Muscle layer of colon (tissue), 2 donors: ENCODE data around the gene C8A.

Experiments used
- H3K27ac ChIP-seq: one replicate; pipeline ENCODE4 v1.7.0; 2013; ENCODE audit warnings: low read depth, mild to moderate bottlenecking, low read length, moderate library complexity
- H3K27me3 ChIP-seq, 2 donors: one replicate each; pipeline ENCODE4 v1.7.0; 2013; ENCODE audit warnings: low read length in 2 of 2, mild to moderate bottlenecking in 2 of 2; ENCODE audit not compliant: insufficient read depth in 2 of 2, control insufficient read depth in 1 of 2
- H3K36me3 ChIP-seq: one replicate; pipeline ENCODE4 v1.7.0; 2013; ENCODE audit warnings: mild to moderate bottlenecking, low read length; ENCODE audit not compliant: insufficient read depth
- H3K4me1 ChIP-seq: one replicate; pipeline ENCODE4 v1.7.0; 2013; ENCODE audit warnings: mild to moderate bottlenecking, low read length; ENCODE audit not compliant: insufficient read depth
- H3K4me3 ChIP-seq, 2 donors: one replicate each; pipeline ENCODE4 v1.7.0; 2013; ENCODE audit warnings: low read length in 2 of 2, low read depth in 1 of 2, mild to moderate bottlenecking in 1 of 2, moderate library complexity in 1 of 2
- H3K9ac ChIP-seq: one replicate; pipeline ENCODE4 v1.7.0; 2013; ENCODE audit warnings: low read length
- H3K9me3 ChIP-seq: one replicate; pipeline ENCODE4 v1.7.0; 2013; ENCODE audit warnings: mild to moderate bottlenecking, low read length
- donor health status: abdominal sarcoma.
- donor health status: Adenocarcinoma of cecum.

Gene C8A

GRCh38 chr1:56954664-56955063 is 100.1 kb downstream of the C8A start:
- H3K9ac ChIP-seq, result no peak overlapping the region
- H3K4me1 ChIP-seq, result peaks cover 4% of the 10 kb centered on the region
- no peaks in the 10 kb centered on the region for H3K36me3 ChIP-seq
- no peak overlapping the region for H3K4me3 ChIP-seq
- H3K9me3 ChIP-seq, result no peaks in the 10 kb centered on the region
- no peaks in the 10 kb centered on the region for H3K27me3 ChIP-seq
- H3K27ac ChIP-seq, result no peak overlapping the region

GRCh38 chr1:56957931-56958330 is 103.3 kb downstream of the C8A start:
- peaks cover 4% of the 10 kb centered on the region for H3K4me1 ChIP-seq
- H3K9me3 ChIP-seq, result no peaks in the 10 kb centered on the region
- no peaks in the 10 kb centered on the region for H3K36me3 ChIP-seq
- H3K9ac ChIP-seq, result no peak overlapping the region
- no peaks in the 10 kb centered on the region for H3K27me3 ChIP-seq
- no peak overlapping the region for H3K4me3 ChIP-seq
- no peak overlapping the region for H3K27ac ChIP-seq

GRCh38 chr1:56958526-56958925 is 103.9 kb downstream of the C8A start:
- Histone ChIP-seq H3K27ac (no peak overlapping the region), H3K36me3 (no peaks in the 10 kb centered on the region), H3K4me3 (no peak overlapping the region), H3K9me3 (no peaks in the 10 kb centered on the region), H3K27me3 (no peaks in the 10 kb centered on the region), H3K4me1 (peaks cover 4% of the 10 kb centered on the region), H3K9ac (no peak overlapping the region)

- no peaks in the 10 kb centered on the region for H3K9me3 ChIP-seq
- no peaks in the 10 kb centered on the region for H3K27me3 ChIP-seq
- H3K4me1 ChIP-seq, result peaks cover 4% of the 10 kb centered on the region
- no peaks in the 10 kb centered on the region for H3K36me3 ChIP-seq
- H3K4me3 ChIP-seq, result no peak overlapping the region
- H3K27ac ChIP-seq, result no peak overlapping the region
- no peak overlapping the region for H3K9ac ChIP-seq
Measured at GRCh38 chr1:56961426-56961825, 106.8 kb downstream of the C8A start.

GRCh38 chr1:56963667-56964066 is 109.1 kb downstream of the C8A start:
- Histone ChIP-seq H3K9ac (no peak overlapping the region), H3K9me3 (no peaks in the 10 kb centered on the region), H3K27ac (no peak overlapping the region)

GRCh38 chr1:56964349-56965017 is 109.9 kb downstream of the C8A start:
- H3K9ac ChIP-seq, result no peak overlapping the region
- H3K9me3 ChIP-seq, result no peaks in the 10 kb centered on the region
- no peaks in the 10 kb centered on the region for H3K27me3 ChIP-seq
- H3K27ac ChIP-seq, result no peak overlapping the region
- no peak overlapping the region for H3K4me3 ChIP-seq
- no peaks in the 10 kb centered on the region for H3K4me1 ChIP-seq
- no peaks in the 10 kb centered on the region for H3K36me3 ChIP-seq

More at GRCh38 chr1:56963667-56964066, 109.1 kb downstream of the C8A start:
- Histone ChIP-seq H3K27me3 (no peaks in the 10 kb centered on the region), H3K4me3 (no peak overlapping the region), H3K36me3 (no peaks in the 10 kb centered on the region), H3K4me1 (no peaks in the 10 kb centered on the region)

GRCh38 chr1:56965191-56965590 is 110.6 kb downstream of the C8A start:
- no peak overlapping the region for H3K9ac ChIP-seq
- H3K27ac ChIP-seq, result no peak overlapping the region
- no peaks in the 10 kb centered on the region for H3K36me3 ChIP-seq
- H3K9me3 ChIP-seq, result no peaks in the 10 kb centered on the region
- H3K4me1 ChIP-seq, result no peaks in the 10 kb centered on the region
- H3K4me3 ChIP-seq, result no peak overlapping the region
- H3K27me3 ChIP-seq, result no peaks in the 10 kb centered on the region

- Histone ChIP-seq H3K27me3 (no peaks in the 10 kb centered on the region), H3K9ac (no peak within 1 kb of the TSS), H3K9me3 (no peaks in the 10 kb centered on the region), H3K36me3 (no peaks in the 10 kb centered on the region), H3K27ac (no peak within 1 kb of the TSS), H3K4me3 (no peak within 1 kb of the TSS), H3K4me1 (no peaks in the 10 kb centered on the region)
Measured at GRCh38 chr1:56965916-56966697, 111.5 kb downstream of the C8A start, which contains the start of gene C8B. Gene C8B, minus strand, starts transcription at chr1:56966015. Its CDS starts 67 bp downstream, at chr1:56965948.

GRCh38 chr1:56966698-56966999 is 112.1 kb downstream of the C8A start:
- Histone ChIP-seq H3K36me3 (no peaks in the 10 kb centered on the region), H3K9ac (no peak overlapping the region), H3K27me3 (no peaks in the 10 kb centered on the region), H3K27ac (no peak overlapping the region), H3K4me1 (no peaks in the 10 kb centered on the region), H3K9me3 (no peaks in the 10 kb centered on the region), H3K4me3 (no peak overlapping the region)

GRCh38 chr1:56967355-56967754 is 112.8 kb downstream of the C8A start:
- H3K27ac ChIP-seq, result no peak overlapping the region
- no peaks in the 10 kb centered on the region for H3K36me3 ChIP-seq
- H3K27me3 ChIP-seq, result no peaks in the 10 kb centered on the region
- H3K4me1 ChIP-seq, result no peaks in the 10 kb centered on the region
- H3K4me3 ChIP-seq, result no peak overlapping the region
- no peak overlapping the region for H3K9ac ChIP-seq
- H3K9me3 ChIP-seq, result no peaks in the 10 kb centered on the region
